BLaER1 (cell line): ENCODE measurements around the gene IER2.
A peak's percentile ranks its signal among the peaks of the same experiment; 100 is the strongest.
"Not testable (repeated sequence)": the region's sequence is repeated elsewhere in the genome, so short reads cannot be mapped to it uniquely, and the experiment has no call there.

ENCODE experiments used
- H3K27ac ChIP-seq: shearing (Covaris generic); formaldehyde crosslinking; 2 replicates; pipeline ENCODE4 v1.8.1; 2022
- H3K27me3 ChIP-seq: shearing (Covaris generic); formaldehyde crosslinking; 2 replicates; pipeline ENCODE4 v1.8.1; 2022
- H3K36me3 ChIP-seq: shearing (Covaris generic); formaldehyde crosslinking; 2 replicates; pipeline ENCODE4 v1.8.1; 2022
- H3K4me1 ChIP-seq: shearing (Covaris generic); formaldehyde crosslinking; 2 replicates; pipeline ENCODE4 v1.8.1; 2022
- H3K4me2 ChIP-seq: shearing (Covaris generic); formaldehyde crosslinking; 2 replicates; pipeline ENCODE4 v1.8.1; 2022
- H3K4me3 ChIP-seq: shearing (Covaris generic); formaldehyde crosslinking; 2 replicates; pipeline ENCODE4 v1.8.1; 2022
- H3K9ac ChIP-seq: shearing (Covaris generic); formaldehyde crosslinking; 2 replicates; pipeline ENCODE4 v1.8.1; 2022
- H3K9me3 ChIP-seq: shearing (Covaris generic); formaldehyde crosslinking; 2 replicates; pipeline ENCODE4 v1.8.1; 2022
- H4K20me1 ChIP-seq: shearing (Covaris generic); formaldehyde crosslinking; 2 replicates; pipeline ENCODE4 v1.8.1; 2022
- Cebpa-rat ChIP-seq: shearing (Covaris generic); IDR thresholded peaks from 2 replicates; pipeline ENCODE4 v1.8.1; 2022

IER2 gene

DNA sequence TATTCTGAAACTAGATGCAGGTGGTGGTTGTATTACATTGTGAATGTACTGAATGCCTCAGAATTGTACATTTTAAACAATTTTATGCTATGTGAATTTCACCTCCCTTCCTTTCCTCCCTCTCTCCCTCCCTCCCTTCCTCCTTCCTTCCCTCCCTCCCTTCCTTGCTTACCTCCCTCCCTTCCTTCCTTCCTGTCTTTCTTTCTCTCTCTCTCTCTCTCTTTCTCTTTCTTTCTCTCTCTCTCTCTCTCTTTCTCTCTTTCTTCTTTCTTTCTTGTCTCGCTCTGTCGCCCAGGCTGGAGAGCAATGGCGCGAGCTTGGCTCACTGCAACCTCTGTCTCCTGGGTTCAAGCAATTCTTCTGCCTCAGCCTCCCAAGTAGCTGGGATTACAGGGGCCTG lies 37.2 kb downstream of the IER2 start:
- Histone ChIP-seq H3K4me2 (peak overlapping the region; percentile 26), H3K36me3 (no peaks in the 10 kb centered on the region), H3K4me3 (no peak overlapping the region), H3K27me3 (no peaks in the 10 kb centered on the region), H3K27ac (0 out of 2 replicates have a peak overlapping the region, but pooled peaks have one; percentile 13), H3K9me3 (peaks cover 4% of the 10 kb centered on the region; the same call in 1 of the 2 replicates), H3K4me1 (peaks cover 49% of the 10 kb centered on the region), H3K9ac (no peak overlapping the region), H4K20me1 (no peaks in the 10 kb centered on the region)
- no peak for TF ChIP-seq Cebpa-rat

DNA sequence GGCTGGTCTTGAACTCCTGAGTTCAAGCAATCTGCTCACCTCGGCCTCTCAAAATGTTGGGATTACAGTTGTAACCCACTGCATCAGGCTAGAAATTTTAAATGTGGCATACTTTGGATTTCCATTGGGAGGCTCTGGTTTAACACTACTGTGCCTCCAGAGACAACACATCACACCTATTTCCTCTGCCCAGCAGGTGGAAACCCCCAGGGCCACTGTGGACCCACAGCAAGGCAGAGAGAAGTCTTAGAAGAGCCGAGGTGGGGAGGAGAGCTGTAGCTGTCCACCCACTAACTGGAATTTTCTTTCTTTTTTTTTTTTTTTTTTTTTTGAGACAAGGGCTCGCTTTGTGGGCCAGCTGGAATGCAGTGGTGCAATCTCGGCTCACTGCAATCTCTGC lies 39.4 kb downstream of the IER2 start:
- H3K27ac ChIP-seq: no peak overlapping the region
- H3K27me3 ChIP-seq: no peaks in the 10 kb centered on the region
- no peaks in the 10 kb centered on the region for H3K36me3 ChIP-seq
- no peaks in the 10 kb centered on the region for H4K20me1 ChIP-seq
- H3K4me1 ChIP-seq: peaks cover 53% of the 10 kb centered on the region
- H3K9ac ChIP-seq: no peak overlapping the region
- H3K4me3 ChIP-seq: no peak overlapping the region
- peaks cover 4% of the 10 kb centered on the region; the same call in 1 of the 2 replicates for H3K9me3 ChIP-seq
- no peak overlapping the region for H3K4me2 ChIP-seq
- TF ChIP-seq Cebpa-rat: no peak

DNA sequence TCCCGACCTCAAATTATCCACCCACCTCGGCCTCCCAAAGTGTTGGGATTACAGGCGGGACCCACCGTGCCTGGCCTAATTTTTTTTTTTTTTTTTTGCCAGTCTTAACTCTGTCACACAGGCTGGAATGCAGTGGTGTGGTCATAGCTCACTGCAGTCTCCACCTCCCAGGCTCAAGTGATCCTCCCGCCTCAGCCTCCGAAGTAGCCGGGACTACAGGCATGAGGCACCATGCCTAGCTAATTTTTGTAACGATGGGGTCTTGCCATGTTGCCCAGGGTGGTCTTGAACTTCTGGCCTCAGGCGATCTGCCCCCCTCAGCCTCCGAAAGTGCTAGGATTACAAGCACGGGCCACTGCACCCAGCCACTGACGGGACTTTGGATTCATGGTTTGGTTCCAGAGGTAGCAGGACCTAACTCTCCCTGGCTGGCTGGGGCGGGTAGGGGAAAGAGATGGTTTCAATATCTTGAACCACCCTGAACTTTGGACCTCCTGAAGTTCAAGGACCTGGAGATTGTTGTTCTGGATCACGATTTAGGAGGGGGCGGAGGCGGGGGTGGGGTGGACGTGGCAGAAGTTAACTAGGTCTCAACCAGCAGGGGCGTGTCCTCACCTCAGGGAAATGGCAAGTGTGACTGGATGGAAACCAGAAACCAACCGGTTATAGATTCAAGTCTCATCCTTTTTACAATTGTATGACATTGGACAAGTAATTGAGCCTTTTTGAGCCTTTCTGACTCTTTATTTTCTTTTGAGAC lies 40.8 kb downstream of the IER2 start:
- Histone ChIP-seq H3K9ac (no peak overlapping the region), H3K4me2 (no peak overlapping the region), H3K4me1 (peaks cover 48% of the 10 kb centered on the region), H3K27ac (no peak overlapping the region), H4K20me1 (no peaks in the 10 kb centered on the region), H3K36me3 (no peaks in the 10 kb centered on the region), H3K9me3 (peaks cover 4% of the 10 kb centered on the region; the same call in 1 of the 2 replicates), H3K27me3 (no peaks in the 10 kb centered on the region), H3K4me3 (no peak overlapping the region)
- no peak for TF ChIP-seq Cebpa-rat

DNA sequence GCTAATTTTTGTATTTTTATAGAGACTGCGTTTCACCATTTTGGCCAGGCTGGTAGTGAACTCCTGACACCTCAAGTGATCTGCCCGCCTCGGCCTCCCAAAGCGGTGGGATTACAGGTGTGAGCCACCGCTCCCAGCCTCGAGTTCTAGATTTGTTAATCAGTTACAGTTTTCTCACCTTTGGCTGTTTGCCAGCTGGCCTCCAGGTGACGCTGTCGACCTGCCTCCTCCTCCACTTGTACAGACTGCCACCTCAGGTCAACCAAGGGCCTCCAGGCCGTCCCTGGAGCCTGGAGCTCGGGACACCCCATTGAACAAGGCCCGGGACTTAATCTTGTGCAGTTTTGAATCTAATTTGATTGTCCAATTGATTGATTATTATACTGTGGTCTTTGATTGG lies 45.5 kb downstream of the IER2 start:
- Histone ChIP-seq H3K27me3 (no peaks in the 10 kb centered on the region), H3K4me3 (no peak overlapping the region), H3K4me1 (peaks cover 26% of the 10 kb centered on the region), H3K4me2 (no peak overlapping the region), H4K20me1 (no peaks in the 10 kb centered on the region), H3K27ac (no peak overlapping the region), H3K9ac (no peak overlapping the region), H3K36me3 (no peaks in the 10 kb centered on the region), H3K9me3 (no peaks in the 10 kb centered on the region)
- TF ChIP-seq Cebpa-rat: no peak

DNA sequence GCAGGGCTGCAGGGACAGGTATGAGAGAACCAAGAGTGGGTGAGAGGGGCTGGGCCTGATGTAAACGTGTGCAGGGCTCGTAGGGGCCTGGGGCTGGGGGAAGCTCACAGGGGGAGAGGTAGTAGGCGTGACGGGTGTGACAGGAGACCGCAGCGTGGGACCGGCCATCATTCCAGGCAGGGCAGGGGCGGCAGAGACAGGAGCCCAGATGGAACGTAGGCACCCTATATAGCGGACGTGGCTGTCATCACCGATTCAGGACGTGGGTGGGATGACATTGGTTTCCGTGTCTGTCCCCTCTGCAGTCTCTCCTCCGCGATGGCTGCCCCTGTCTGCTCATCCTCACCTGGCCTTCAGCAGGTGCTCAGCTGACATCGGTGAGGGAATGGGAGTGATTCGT lies 48.4 kb downstream of the IER2 start:
- no peak for TF ChIP-seq Cebpa-rat
- no peak overlapping the region for H3K4me3 ChIP-seq
- peaks cover 22% of the 10 kb centered on the region for H3K4me1 ChIP-seq
- H4K20me1 ChIP-seq: no peaks in the 10 kb centered on the region
- H3K9ac ChIP-seq: no peak overlapping the region
- H3K36me3 ChIP-seq: no peaks in the 10 kb centered on the region
- H3K27me3 ChIP-seq: no peaks in the 10 kb centered on the region
- no peak overlapping the region for H3K27ac ChIP-seq
- no peaks in the 10 kb centered on the region for H3K9me3 ChIP-seq
- H3K4me2 ChIP-seq: no peak overlapping the region

DNA sequence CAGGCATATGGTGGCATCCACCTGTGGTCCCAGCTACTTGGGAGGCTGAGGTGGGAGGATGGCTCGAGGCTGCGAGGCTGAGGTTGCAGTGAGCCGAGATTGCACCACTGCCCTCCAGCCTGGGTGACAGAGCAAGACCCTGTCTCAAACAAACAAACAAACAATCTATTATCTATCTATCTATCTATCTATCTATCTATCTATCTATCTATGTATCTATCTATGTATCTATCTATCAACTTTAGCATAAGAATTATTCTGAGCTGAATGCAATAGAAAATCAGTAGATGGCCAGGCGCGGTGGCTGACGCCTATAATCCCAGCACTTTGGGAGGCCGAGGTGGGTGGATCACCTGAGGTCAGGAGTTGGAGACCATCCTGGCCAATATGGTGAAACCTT lies 51.9 kb downstream of the IER2 start:
- H3K4me1 ChIP-seq: peaks cover 41% of the 10 kb centered on the region
- not testable (repeated sequence) for H4K20me1 ChIP-seq, H3K4me2 ChIP-seq, H3K27ac ChIP-seq, H3K9me3 ChIP-seq, H3K4me3 ChIP-seq, H3K9ac ChIP-seq, H3K27me3 ChIP-seq, H3K36me3 ChIP-seq
